ENCODE data around the gene RPL7A. TPM values are rescaled to one million over a fixed set of nuclear protein-coding genes. Genes with fewer than 3 reads are reported as not detected.

RPL7A gene
- total and polyA plus RNA-seq, 9 donors: 3,805 to 6,397 (median 4,279) TPM

DNA sequence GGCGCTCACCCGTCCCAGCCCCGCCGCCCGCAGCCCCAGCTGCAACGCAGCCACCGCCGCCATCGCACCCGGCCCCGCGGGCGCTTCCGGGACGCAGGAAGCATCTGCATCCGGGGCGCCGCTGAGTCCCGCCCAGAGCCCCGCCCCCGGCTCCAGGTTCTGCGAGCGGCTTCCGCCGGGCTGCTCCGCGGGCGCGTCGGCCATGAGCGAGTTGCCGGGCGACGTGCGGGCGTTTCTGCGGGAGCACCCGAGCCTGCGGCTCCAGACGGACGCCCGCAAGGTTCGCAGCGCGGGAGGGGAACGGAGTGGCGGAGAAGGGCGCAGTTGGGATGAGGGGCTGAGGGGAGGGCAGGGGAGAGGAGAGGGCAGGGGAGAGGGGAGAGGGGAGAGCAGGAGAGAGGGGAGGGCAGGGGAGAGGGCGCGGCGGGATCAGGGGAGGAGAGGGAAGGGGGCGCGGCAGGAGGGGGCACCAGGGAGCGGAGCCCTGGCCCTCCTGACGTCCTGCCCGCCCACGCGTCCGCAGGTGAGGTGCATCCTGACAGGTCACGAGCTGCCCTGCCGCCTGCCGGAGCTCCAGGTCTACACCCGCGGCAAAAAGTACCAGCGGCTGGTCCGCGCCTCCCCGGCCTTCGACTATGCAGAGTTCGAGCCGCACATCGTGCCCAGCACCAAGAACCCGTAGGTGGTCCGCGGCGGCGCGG, 8.5 kb downstream of the RPL7A start, which contains the start of the genes SURF1 and SURF2:
Gene SURF1 (minus strand): TSS at position 97 of the 701 bp plus-strand sequence. CDS start 34 bp downstream, at position 63.
Gene SURF2 (plus strand): TSS at position 160 of the 701 bp plus-strand sequence. CDS start 43 bp downstream, at position 203.
- Histone ChIP-seq H3K36me3 (no peaks in the 10 kb centered on the region), H3K27ac (peak within 1 kb of the TSS; percentile 28 to 38), H3K4me1 (ENCODE audit: insufficient read depth) (peaks cover 6% of the 10 kb centered on the region), H3K9me3 (no peaks in the 10 kb centered on the region), H3K27me3 (no peaks in the 10 kb centered on the region), H3K4me3 (peak within 1 kb of the TSS; percentile 77)
- WGBS, 3 donors: 1% methylated on average over 60 to 78 of the region's 78 CpGs
- DNase-seq: peak; percentile 81 to 93 (median 85)
- intact Hi-C loops (cut with DNase I): no loop called here
- TF ChIP-seq EP300 (IDR thresholded peaks at IDR 0.05): no peak
- TF ChIP-seq POLR2A (IDR thresholded peaks at IDR 0.05): peak; percentile 11
- TF ChIP-seq, protein P1, sequence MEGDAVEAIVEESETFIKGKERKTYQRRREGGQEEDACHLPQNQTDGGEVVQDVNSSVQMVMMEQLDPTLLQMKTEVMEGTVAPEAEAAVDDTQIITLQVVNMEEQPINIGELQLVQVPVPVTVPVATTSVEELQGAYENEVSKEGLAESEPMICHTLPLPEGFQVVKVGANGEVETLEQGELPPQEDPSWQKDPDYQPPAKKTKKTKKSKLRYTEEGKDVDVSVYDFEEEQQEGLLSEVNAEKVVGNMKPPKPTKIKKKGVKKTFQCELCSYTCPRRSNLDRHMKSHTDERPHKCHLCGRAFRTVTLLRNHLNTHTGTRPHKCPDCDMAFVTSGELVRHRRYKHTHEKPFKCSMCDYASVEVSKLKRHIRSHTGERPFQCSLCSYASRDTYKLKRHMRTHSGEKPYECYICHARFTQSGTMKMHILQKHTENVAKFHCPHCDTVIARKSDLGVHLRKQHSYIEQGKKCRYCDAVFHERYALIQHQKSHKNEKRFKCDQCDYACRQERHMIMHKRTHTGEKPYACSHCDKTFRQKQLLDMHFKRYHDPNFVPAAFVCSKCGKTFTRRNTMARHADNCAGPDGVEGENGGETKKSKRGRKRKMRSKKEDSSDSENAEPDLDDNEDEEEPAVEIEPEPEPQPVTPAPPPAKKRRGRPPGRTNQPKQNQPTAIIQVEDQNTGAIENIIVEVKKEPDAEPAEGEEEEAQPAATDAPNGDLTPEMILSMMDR (IDR thresholded peaks at IDR 0.05): no peak

DNA sequence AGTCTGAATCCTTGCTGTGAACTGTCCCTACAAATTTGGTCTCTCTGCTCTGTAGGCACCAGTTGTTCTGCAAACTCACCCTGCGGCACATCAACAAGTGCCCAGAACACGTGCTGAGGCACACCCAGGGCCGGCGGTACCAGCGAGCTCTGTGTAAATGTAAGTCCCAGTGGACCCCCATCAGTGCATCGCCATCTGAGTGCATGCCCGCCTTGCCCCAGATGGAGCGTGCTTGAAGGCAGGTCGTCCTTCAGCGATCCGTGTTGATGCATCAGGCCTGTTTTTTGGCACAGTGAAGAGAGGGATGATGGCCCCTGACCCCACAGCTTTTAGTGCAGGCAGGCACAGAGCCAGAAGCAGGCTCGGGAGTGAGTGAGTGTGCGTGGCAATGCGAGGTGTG, 9.6 kb downstream of the RPL7A start:
- Histone ChIP-seq H3K4me1 (ENCODE audit: insufficient read depth) (peaks cover 6% of the 10 kb centered on the region), H3K4me3 (no peak overlapping the region), H3K27me3 (no peaks in the 10 kb centered on the region), H3K27ac (no peak overlapping the region), H3K36me3 (no peaks in the 10 kb centered on the region), H3K9me3 (no peaks in the 10 kb centered on the region)
- TF ChIP-seq, protein P1 (IDR thresholded peaks at IDR 0.05): no peak
- TF ChIP-seq POLR2A (IDR thresholded peaks at IDR 0.05): no peak
- TF ChIP-seq EP300 (IDR thresholded peaks at IDR 0.05): no peak
- intact Hi-C loops (cut with DNase I): no loop called here
- 69 to 83% (median 73%) methylated on average over 14 of the region's 14 CpGs for WGBS, 3 donors
- no peak for DNase-seq

DNA sequence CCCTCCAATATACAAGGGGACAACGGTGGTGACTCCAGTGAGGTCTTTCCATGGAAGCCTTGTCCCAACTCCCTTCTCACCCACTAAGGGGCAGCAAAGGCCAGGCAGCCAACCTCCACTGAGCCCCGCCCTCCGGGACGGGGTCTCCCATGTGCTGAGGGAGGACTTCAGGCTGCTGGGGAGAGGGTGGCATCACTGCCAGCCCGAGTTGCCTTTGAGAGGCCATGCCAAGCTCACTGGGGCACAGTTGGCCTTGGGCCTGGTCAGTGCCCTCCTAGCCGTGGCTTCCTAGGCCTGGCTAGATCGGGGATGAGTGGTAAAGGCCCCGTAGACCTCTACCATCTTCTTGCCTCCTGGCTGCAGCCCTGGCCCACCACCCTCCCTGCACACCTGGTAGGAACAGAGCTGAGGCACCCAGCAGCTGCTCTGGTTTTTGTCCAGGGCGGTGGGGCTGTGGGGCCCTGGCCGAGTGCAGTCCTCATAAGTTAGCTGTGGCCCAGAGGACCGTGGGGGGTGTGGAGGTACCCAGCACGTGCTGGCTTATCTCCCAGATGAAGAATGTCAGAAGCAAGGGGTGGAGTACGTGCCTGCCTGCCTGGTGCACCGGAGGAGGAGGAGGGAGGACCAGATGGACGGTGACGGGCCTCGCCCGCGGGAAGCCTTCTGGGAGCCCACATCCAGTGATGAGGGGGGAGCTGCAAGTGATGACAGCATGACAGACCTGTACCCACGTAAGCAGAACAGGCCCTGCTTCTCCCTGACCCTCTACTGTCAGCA, 11.6 kb downstream of the RPL7A start:
- Histone ChIP-seq H3K9me3 (no peaks in the 10 kb centered on the region), H3K27me3 (no peaks in the 10 kb centered on the region), H3K4me3 (no peak overlapping the region), H3K27ac (no peak overlapping the region), H3K36me3 (no peaks in the 10 kb centered on the region), H3K4me1 (ENCODE audit: insufficient read depth) (peaks cover 6% of the 10 kb centered on the region)
- no peak for TF ChIP-seq POLR2A (IDR thresholded peaks at IDR 0.05)
- TF ChIP-seq EP300 (IDR thresholded peaks at IDR 0.05): no peak
- TF ChIP-seq, protein P1 (IDR thresholded peaks at IDR 0.05): no peak
- intact Hi-C loops (cut with DNase I): no loop called here
- WGBS, 3 donors: 52 to 60% (median 60%) methylated on average over 20 of the region's 20 CpGs
- DNase-seq: peak in 1 of 5 donors; percentile 38

DNA sequence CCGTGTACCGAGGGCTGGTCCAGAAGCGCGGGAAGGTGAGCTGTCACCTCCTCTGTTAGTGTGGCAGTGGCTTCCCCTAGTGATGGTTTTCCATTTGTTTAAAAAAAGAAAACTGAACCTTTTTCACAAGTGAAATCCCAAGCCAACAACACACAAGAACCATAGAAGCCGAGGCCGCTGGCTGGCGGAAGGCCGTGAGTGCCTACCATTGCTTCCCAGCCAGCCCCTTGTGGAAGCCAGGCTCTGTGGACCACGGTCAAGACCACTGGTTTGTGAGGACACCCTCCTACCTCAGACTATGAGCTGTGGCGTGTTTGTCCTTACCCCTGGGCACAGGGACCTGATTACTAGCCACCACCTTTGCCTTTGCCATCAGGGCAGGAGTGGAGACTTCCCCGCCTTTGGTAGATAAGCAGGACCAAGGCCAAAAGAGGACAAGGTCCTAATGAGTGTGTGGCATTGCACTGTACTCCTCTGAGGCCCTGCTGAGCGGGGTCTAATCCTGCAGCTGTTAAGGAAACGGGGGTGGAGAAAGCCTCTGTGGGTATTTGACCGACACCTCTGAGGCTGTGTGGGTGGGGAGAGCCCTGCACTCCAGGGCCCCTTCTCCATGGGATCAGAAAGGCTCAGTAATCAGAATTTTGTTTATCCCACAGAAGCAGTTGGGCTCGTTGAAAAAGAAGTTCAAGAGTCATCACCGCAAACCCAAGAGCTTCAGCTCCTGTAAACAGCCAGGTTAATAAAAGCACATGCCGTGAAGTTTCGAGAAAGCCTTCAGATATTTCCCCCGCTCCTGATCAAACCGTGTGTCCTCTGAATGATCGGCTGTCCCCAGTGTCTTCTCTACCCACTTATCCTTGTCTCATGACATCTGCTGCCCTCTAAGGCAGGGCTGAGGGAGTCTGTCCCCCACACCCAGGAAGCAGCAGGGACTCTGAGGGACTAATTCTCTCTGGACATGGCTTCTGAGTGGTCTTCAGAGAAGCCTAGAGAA, 12.7 kb downstream of the RPL7A start:
- Histone ChIP-seq H3K4me3 (no peak overlapping the region), H3K36me3 (no peaks in the 10 kb centered on the region), H3K27me3 (no peaks in the 10 kb centered on the region), H3K9me3 (no peaks in the 10 kb centered on the region), H3K27ac (no peak overlapping the region), H3K4me1 (ENCODE audit: insufficient read depth) (peaks cover 6% of the 10 kb centered on the region)
- DNase-seq: peak in 1 of 5 donors; percentile 22
- intact Hi-C loops (cut with DNase I): no loop called here
- WGBS, 3 donors: 71 to 79% (median 77%) methylated on average over 21 of the region's 21 CpGs
- TF ChIP-seq, protein P1 (IDR thresholded peaks at IDR 0.05): no peak
- TF ChIP-seq POLR2A (IDR thresholded peaks at IDR 0.05) (no peak), EP300 (IDR thresholded peaks at IDR 0.05) (no peak)
